Colonic mucosa (tissue), 4 donors: ENCODE data around the gene PLSCR1. TPM values are rescaled to one million over a fixed set of nuclear protein-coding genes. Genes with fewer than 3 reads are reported as not detected.
"Not testable (repeated sequence)": the region's sequence is repeated elsewhere in the genome, so short reads cannot be mapped to it uniquely, and the experiment has no call there.

Source experiments
- DNase-seq: peaks from one replicate; pipeline ENCODE4 v3.0.0-alpha.2; 2020
- H3K27ac ChIP-seq: fragments of 200-600 bp; one replicate; pipeline ENCODE4 v1.8.0; 2021
- H3K27me3 ChIP-seq: fragments of 200-600 bp; one replicate; pipeline ENCODE4 v1.8.0; 2021
- H3K36me3 ChIP-seq: fragments of 200-600 bp; one replicate; pipeline ENCODE4 v1.8.0; 2021
- H3K4me1 ChIP-seq: fragments of 200-600 bp; one replicate; pipeline ENCODE4 v1.8.0; 2021; ENCODE audit warnings: mild to moderate bottlenecking
- H3K4me3 ChIP-seq: fragments of 200-600 bp; one replicate; pipeline ENCODE4 v1.8.0; 2021
- H3K9ac ChIP-seq, 2 donors: one replicate each; pipeline ENCODE4 v1.7.0; 2013; ENCODE audit warnings: control low read depth in 2 of 2, low read depth in 2 of 2, low read length in 2 of 2
- H3K9me3 ChIP-seq: fragments of 200-600 bp; one replicate; pipeline ENCODE4 v1.8.0; 2021
- intact Hi-C: fragments of 100-400 bp; cut with DNase I; formaldehyde crosslinking; loops from one replicate; pipeline ENCODE4 v1.14.1; 2022
- total RNA-seq, 2 donors: library from RNA; stranded (reverse); fragmentation: NEBNext Ultra II Directional in 1 of 2; extraction: Animal tissue kit (Norgen Biotek cat#: 25700) in 1 of 2; gene quantifications; one replicate each; pipeline ENCODE4 v1.2.1, GENCODE V29; 2021
- TF ChIP-seq, protein P1 (sequence below): fragments of 200-600 bp; IDR thresholded peaks from one replicate; pipeline ENCODE4 v1.8.0; 2022; ENCODE audit warnings: antibody characterized with exemption, mild to moderate bottlenecking
- donor health status: healthy.
- donor health status: DM: no; HTN: no; CAD: no.
- donor health status: DM: no; HTN: no; CAD: no.

The PLSCR1 gene
- total RNA-seq, 2 donors from 2014 or later, result 99.0 to 180 TPM

GRCh38 chr3:146524961-146525360 lies 19.4 kb downstream of the PLSCR1 start:
- TF ChIP-seq, protein P1, sequence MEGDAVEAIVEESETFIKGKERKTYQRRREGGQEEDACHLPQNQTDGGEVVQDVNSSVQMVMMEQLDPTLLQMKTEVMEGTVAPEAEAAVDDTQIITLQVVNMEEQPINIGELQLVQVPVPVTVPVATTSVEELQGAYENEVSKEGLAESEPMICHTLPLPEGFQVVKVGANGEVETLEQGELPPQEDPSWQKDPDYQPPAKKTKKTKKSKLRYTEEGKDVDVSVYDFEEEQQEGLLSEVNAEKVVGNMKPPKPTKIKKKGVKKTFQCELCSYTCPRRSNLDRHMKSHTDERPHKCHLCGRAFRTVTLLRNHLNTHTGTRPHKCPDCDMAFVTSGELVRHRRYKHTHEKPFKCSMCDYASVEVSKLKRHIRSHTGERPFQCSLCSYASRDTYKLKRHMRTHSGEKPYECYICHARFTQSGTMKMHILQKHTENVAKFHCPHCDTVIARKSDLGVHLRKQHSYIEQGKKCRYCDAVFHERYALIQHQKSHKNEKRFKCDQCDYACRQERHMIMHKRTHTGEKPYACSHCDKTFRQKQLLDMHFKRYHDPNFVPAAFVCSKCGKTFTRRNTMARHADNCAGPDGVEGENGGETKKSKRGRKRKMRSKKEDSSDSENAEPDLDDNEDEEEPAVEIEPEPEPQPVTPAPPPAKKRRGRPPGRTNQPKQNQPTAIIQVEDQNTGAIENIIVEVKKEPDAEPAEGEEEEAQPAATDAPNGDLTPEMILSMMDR, result no peak
- no peak overlapping the region for H3K9ac ChIP-seq
- H3K4me3 ChIP-seq, result no peak overlapping the region
- H3K27me3 ChIP-seq, result no peaks in the 10 kb centered on the region
- no peak for DNase-seq
- no peaks in the 10 kb centered on the region for H3K9me3 ChIP-seq
- intact Hi-C loops, result no loop called here
- no peaks in the 10 kb centered on the region for H3K36me3 ChIP-seq
- H3K4me1 ChIP-seq, result no peaks in the 10 kb centered on the region
- H3K27ac ChIP-seq, result no peak overlapping the region

- DNase-seq, result no peak
- H3K27ac ChIP-seq, result no peak overlapping the region
- H3K27me3 ChIP-seq, result no peaks in the 10 kb centered on the region
- no peak overlapping the region for H3K9ac ChIP-seq
- intact Hi-C loops, result no loop called here
- peaks cover 3% of the 10 kb centered on the region for H3K4me1 ChIP-seq
- H3K36me3 ChIP-seq, result no peaks in the 10 kb centered on the region
- no peak overlapping the region for H3K4me3 ChIP-seq
- H3K9me3 ChIP-seq, result no peaks in the 10 kb centered on the region
- TF ChIP-seq, protein P1, result no peak
Observed at GRCh38 chr3:146523531-146523930, 20.9 kb downstream of the PLSCR1 start.

DNA sequence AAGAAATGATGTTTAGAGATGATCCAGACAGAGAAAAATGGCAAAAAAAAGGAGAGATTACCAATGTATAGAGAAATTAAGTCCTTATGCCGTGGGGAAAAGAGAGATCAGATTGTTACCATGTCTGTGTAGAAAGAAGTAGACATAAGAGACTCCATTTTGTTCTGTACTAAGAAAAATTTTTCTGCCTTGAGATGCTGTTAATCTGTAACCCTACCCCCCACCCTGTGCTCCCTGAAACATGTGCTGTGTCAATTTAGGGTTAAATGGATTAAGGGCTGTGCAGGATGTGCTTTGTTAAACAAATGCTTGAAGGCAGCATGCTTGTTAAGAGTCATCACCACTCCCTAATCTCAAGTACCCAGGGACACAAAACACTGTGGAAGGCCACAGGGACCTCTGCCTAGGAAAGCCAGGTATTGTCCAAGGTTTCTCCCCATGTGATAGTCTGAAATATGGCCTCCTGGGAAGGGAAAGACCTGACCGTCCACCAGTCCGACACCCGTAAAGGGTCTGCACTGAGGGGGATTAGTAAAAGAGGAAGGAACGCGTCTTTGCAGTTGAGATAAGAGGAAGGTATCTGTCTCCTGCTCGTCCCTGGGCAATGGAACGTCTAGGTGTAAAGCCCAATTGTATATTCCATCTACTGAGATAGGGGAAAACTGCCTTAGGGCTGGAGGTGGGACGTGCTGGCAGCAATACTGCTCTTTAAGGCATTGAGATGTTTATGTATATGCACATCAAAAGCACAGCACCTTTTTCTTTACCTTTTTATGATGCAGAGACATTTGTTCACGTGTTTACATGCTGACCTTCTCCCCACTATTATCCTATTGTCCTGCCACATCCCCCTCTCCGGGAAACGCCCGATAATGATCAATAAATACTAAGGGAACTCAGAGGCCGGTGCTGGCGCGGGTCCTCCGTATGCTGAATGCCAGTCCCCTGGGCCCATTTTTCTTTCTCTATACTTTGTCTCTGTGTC lies 21.9 kb downstream of the PLSCR1 start:
- intact Hi-C loops, DNase-seq, H3K27ac ChIP-seq, H3K4me1 ChIP-seq, H3K4me3 ChIP-seq, H3K9me3 ChIP-seq, H3K9ac ChIP-seq, H3K36me3 ChIP-seq, H3K27me3 ChIP-seq: not testable (repeated sequence)

DNA sequence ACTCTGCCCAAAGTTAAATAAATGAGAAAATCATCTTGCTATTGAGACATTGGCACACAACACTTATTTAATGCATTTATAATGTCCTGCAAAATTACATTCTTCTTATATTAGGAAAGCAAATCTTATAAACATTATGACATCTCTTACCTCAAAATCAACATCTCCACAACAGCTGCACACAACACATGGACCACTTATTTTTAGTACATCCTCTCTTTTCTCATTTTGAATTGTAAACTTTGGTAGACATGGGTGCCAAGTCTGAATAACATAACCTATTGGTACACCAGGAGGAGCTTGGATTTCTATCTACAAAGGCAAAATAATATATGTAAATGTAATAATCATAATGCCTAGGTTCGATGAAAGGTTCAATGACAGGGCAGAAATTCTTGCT lies 23.0 kb downstream of the PLSCR1 start:
- H3K36me3 ChIP-seq, result no peaks in the 10 kb centered on the region
- no peak overlapping the region for H3K9ac ChIP-seq
- H3K27me3 ChIP-seq, result no peaks in the 10 kb centered on the region
- no peak overlapping the region for H3K4me3 ChIP-seq
- no peak overlapping the region for H3K27ac ChIP-seq
- DNase-seq, result no peak
- intact Hi-C loops, result no loop called here
- TF ChIP-seq, protein P1, result no peak
- peaks cover 5% of the 10 kb centered on the region for H3K4me1 ChIP-seq
- no peaks in the 10 kb centered on the region for H3K9me3 ChIP-seq

- Histone ChIP-seq H3K27me3 (no peaks in the 10 kb centered on the region), H3K4me3 (no peak overlapping the region), H3K9me3 (no peaks in the 10 kb centered on the region), H3K4me1 (peaks cover 5% of the 10 kb centered on the region), H3K36me3 (no peaks in the 10 kb centered on the region), H3K27ac (no peak overlapping the region), H3K9ac (no peak overlapping the region)
- intact Hi-C loops, result no loop called here
- DNase-seq, result no peak
- TF ChIP-seq, protein P1, result no peak
Observed at GRCh38 chr3:146519810-146520209, 24.6 kb downstream of the PLSCR1 start.
